Measurements from ENCODE around the gene TSPAN2. TPM values are rescaled to one million over a fixed set of nuclear protein-coding genes. Genes with fewer than 3 reads are reported as not detected.
"Not testable (repeated sequence)": the region's sequence is repeated elsewhere in the genome, so short reads cannot be mapped to it uniquely, and the experiment has no call there.

The TSPAN2 gene
- polyA plus RNA-seq, 1 donor from 2014 or later, result 34.4 TPM

GRCh38 chr1:115023593-115023992 lies 65.7 kb downstream of the TSPAN2 start:
- Histone ChIP-seq H3K27ac (ENCODE audit: low read length) (no peak overlapping the region), H3F3A (ENCODE audit: insufficient read depth, low read length, poor library complexity, severe bottlenecking) (no peaks in the 10 kb centered on the region), H3K36me3 (ENCODE audit: insufficient read depth, low read length) (no peaks in the 10 kb centered on the region), H3K9ac (ENCODE audit: low read length) (no peak overlapping the region), H2AFZ (ENCODE audit: low read depth, low read length) (no peak overlapping the region), H3K4me3 (ENCODE audit: low read length) (no peak overlapping the region), H3K9me3 (ENCODE audit: low read length) (no peaks in the 10 kb centered on the region), H3K4me2 (ENCODE audit: low read length) (no peak overlapping the region), H3K27me3 (ENCODE audit: insufficient read depth, low read depth, low read length) (no peaks in the 10 kb centered on the region), H3K9me2 (ENCODE audit: insufficient read depth, low read length) (no peaks in the 10 kb centered on the region), H3K79me2 (replicated peaks; ENCODE audit: insufficient read depth, low read length) (no peaks in the 10 kb centered on the region), H4K20me1 (ENCODE audit: insufficient read depth) (no peaks in the 10 kb centered on the region)
- TF ChIP-seq EP300 (conservative IDR thresholded peaks at IDR 0.05; ENCODE audit: poor library complexity, severe bottlenecking) (no peak), RAD21 (conservative IDR thresholded peaks at IDR 0.05) (no peak), MXI1 (conservative IDR thresholded peaks at IDR 0.05; ENCODE audit: poor library complexity, severe bottlenecking) (no peak), CTCF (IDR thresholded peaks at IDR 0.05; ENCODE audit: poor library complexity, severe bottlenecking) (no peak), TAF1 (IDR thresholded peaks at IDR 0.05; ENCODE audit: low read depth) (no peak), EZH2 (IDR thresholded peaks at IDR 0.05; ENCODE audit: borderline replicate concordance, insufficient read depth, low read length, poor library complexity, severe bottlenecking) (no peak), SMC3 (conservative IDR thresholded peaks at IDR 0.05; ENCODE audit: poor library complexity) (no peak), POLR2AphosphoS5 (IDR thresholded peaks at IDR 0.05) (no peak), REST (IDR thresholded peaks at IDR 0.05; ENCODE audit: borderline replicate concordance) (no peak)

- no peak overlapping the region for H3K4me2 ChIP-seq (ENCODE audit: low read length)
- TF ChIP-seq CTCF (IDR thresholded peaks at IDR 0.05; ENCODE audit: poor library complexity, severe bottlenecking) (no peak), MXI1 (conservative IDR thresholded peaks at IDR 0.05; ENCODE audit: poor library complexity, severe bottlenecking) (no peak), TAF1 (IDR thresholded peaks at IDR 0.05; ENCODE audit: low read depth) (no peak), REST (IDR thresholded peaks at IDR 0.05; ENCODE audit: borderline replicate concordance) (no peak), EZH2 (IDR thresholded peaks at IDR 0.05; ENCODE audit: borderline replicate concordance, insufficient read depth, low read length, poor library complexity, severe bottlenecking) (no peak), POLR2AphosphoS5 (IDR thresholded peaks at IDR 0.05) (no peak), SMC3 (conservative IDR thresholded peaks at IDR 0.05; ENCODE audit: poor library complexity) (no peak), RAD21 (conservative IDR thresholded peaks at IDR 0.05) (no peak), EP300 (conservative IDR thresholded peaks at IDR 0.05; ENCODE audit: poor library complexity, severe bottlenecking) (no peak)
- no peak overlapping the region for H3K4me3 ChIP-seq (ENCODE audit: low read length)
- no peaks in the 10 kb centered on the region for H3F3A ChIP-seq (ENCODE audit: insufficient read depth, low read length, poor library complexity, severe bottlenecking)
- H3K9ac ChIP-seq (ENCODE audit: low read length), result no peak overlapping the region
- H3K9me3 ChIP-seq (ENCODE audit: low read length), result no peaks in the 10 kb centered on the region
- H3K79me2 ChIP-seq (replicated peaks; ENCODE audit: insufficient read depth, low read length), result no peaks in the 10 kb centered on the region
- no peak overlapping the region for H3K27ac ChIP-seq (ENCODE audit: low read length)
- H4K20me1 ChIP-seq (ENCODE audit: insufficient read depth), result no peaks in the 10 kb centered on the region
- H3K36me3 ChIP-seq (ENCODE audit: insufficient read depth, low read length), result no peaks in the 10 kb centered on the region
- no peak overlapping the region for H2AFZ ChIP-seq (ENCODE audit: low read depth, low read length)
- H3K9me2 ChIP-seq (ENCODE audit: insufficient read depth, low read length), result no peaks in the 10 kb centered on the region
- H3K27me3 ChIP-seq (ENCODE audit: insufficient read depth, low read depth, low read length), result no peaks in the 10 kb centered on the region
Observed at GRCh38 chr1:115021145-115021544, 68.2 kb downstream of the TSPAN2 start.

GRCh38 chr1:115019549-115019948 lies 69.8 kb downstream of the TSPAN2 start:
- not testable (repeated sequence) for H3K27ac ChIP-seq (ENCODE audit: low read length); H3K4me3 ChIP-seq (ENCODE audit: low read length); H3K27me3 ChIP-seq (ENCODE audit: insufficient read depth, low read depth, low read length); H3K79me2 ChIP-seq (replicated peaks; ENCODE audit: insufficient read depth, low read length); H3F3A ChIP-seq (ENCODE audit: insufficient read depth, low read length, poor library complexity, severe bottlenecking); H2AFZ ChIP-seq (ENCODE audit: low read depth, low read length); H3K36me3 ChIP-seq (ENCODE audit: insufficient read depth, low read length); H3K9ac ChIP-seq (ENCODE audit: low read length); H3K4me2 ChIP-seq (ENCODE audit: low read length); H4K20me1 ChIP-seq (ENCODE audit: insufficient read depth); H3K9me3 ChIP-seq (ENCODE audit: low read length); H3K9me2 ChIP-seq (ENCODE audit: insufficient read depth, low read length)

All from neural cell (in vitro differentiated cells).